GM19468 (cell line): ENCODE data around the gene LINC01488.

Experiments
- ATAC-seq: cut with Tn5 transposase; IDR thresholded peaks from one replicate; pipeline ENCODE4 v1.9.1; 2021; ENCODE audit warnings: mild to moderate bottlenecking, moderate library complexity, moderate number of reproducible peaks; ENCODE audit not compliant: unreplicated experiment; ENCODE audit errors: extremely low read depth

LINC01488 gene

DNA sequence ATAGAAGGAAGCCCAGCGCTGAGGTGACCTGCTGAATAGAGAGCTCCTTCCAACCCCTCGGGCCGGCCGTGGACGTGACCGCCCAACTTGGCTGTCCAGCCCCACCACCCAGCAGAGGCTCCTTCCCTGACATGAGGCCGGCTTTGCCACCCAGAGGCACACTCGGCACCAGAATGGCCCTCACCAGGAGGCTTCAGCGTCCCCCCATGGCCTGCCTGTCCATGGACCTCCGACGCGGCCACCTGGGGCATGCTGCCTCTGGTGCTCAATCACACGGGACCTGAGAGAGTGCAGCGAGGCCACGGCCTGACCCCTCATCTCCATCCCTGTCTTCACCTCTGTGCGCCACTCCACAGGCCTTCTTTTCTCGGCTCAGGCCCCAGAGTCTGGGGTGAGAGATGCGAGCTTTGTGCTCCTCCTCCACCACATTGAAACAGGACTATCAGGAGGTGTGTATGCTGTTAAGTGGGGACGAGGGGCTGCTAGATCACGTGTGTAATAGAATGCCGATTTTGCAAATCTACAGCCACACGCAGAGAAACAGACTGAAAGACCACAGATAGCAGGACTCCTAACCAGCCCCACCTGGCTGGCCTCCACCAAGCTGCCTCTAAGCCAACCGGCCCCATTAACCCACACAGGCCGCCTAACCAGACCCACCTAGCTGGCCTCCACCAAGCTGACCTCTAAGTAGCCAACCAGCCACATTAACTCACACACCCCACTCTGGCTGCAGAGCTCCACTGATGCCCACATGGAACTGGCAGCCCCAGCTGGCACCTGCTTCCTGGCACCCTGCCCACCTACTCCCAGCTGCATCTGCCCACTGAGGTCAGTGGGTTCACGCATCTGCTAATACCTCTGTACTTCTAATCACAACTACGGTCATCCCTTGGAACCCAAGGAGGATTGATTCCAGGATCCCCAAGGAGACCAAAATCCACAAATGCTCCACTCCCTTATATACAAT, 20.7 kb downstream of the LINC01488 start:
- ATAC-seq = no peak

DNA sequence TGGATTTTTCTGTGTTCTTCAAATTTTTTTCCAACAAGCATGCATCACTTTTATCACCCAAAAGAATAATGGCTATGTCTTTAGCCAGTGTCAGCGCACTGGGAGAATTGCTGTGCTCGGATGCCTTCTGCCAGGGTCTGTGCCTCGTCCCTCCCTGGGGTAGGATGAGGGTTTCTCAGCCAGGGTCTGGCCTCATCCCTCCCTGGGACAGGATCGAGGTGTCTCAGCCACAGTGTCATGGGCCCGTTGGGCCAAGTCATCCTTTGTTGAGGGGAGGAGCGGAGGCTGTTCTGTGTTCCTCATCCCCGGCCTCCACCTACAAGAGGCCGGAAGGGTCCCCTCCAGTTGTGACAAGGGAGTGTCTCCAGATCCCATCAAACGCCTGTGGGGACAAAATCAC, 22.7 kb downstream of the LINC01488 start:
- no peak for ATAC-seq

DNA sequence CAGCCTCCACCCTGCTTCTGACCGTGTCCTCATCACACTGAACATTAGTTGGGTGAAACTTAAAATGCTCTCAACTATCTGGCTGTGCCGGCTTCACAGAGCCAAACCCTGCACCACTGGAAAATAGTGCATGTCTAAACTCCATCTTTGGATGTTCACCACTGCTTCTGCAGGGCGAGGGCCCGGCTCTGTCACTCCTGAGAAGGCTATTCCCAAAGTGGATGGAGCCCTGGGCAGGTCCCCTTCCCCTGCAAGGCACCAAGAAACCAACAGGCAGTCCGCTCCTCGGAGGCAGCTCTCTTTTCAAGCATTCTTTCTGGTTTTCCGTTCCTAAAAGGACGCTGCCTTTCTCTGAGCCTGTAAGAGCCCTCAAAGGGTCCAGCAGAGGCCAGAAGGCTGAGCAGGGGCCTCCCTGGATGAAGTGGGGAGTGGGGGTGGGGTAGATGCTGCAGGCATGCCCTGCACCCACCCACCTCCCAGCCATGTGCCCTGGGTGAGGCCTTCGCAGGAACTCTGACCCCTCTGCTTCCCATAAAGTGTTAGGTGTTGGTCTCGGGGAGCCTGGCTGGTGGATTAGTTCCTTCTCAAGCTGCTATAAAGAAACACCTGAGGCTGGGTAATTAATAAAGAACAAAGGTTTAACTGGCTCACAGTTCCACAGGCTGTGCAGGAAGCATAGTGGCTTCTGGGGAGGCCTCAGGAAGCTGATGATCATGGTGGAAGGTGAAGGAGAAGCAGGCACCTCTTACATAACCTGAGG, 23.3 kb downstream of the LINC01488 start:
- ATAC-seq = no peak

DNA sequence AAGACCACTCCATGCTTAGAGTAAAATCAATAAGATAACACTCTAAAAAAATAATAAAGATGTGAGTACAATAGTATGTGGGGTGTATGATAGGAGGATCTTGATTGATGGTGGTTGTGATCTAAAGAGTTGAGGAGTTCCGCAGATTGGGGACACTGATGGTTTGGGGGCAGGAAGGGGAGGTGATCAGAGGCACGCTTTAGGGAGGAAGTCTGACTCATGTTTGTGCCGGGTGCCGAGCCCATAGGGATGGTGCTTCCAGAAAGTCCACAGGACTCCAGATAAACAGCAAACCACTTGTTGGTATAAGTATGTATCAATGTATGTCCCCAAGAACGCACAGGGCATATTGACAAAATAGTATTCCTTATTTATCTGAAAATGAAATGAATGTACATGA, 27.5 kb downstream of the LINC01488 start:
- no peak for ATAC-seq

DNA sequence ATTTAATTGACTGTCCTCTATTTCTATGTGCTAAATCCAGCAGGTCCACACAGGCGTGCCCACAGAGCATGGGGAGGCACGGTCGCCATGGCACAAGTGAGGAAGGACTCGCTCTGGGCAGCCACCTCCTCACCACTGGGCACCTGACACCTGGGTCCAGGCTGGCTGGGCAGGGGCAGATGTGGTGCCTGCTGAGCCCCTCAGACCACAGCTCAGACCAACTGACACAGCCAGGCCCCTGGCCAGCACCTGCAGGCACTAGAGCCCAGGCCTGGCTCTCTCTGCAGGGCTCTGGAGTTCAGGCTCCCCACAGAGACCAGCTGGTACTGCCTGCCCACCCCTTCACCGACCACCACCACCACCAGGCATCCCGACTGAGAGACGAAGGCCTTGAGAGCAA, 27.9 kb downstream of the LINC01488 start:
- ATAC-seq = no peak

- no peak for ATAC-seq
Measured at GRCh38 chr11:69509846-69510390, 28.5 kb downstream of the LINC01488 start.

DNA sequence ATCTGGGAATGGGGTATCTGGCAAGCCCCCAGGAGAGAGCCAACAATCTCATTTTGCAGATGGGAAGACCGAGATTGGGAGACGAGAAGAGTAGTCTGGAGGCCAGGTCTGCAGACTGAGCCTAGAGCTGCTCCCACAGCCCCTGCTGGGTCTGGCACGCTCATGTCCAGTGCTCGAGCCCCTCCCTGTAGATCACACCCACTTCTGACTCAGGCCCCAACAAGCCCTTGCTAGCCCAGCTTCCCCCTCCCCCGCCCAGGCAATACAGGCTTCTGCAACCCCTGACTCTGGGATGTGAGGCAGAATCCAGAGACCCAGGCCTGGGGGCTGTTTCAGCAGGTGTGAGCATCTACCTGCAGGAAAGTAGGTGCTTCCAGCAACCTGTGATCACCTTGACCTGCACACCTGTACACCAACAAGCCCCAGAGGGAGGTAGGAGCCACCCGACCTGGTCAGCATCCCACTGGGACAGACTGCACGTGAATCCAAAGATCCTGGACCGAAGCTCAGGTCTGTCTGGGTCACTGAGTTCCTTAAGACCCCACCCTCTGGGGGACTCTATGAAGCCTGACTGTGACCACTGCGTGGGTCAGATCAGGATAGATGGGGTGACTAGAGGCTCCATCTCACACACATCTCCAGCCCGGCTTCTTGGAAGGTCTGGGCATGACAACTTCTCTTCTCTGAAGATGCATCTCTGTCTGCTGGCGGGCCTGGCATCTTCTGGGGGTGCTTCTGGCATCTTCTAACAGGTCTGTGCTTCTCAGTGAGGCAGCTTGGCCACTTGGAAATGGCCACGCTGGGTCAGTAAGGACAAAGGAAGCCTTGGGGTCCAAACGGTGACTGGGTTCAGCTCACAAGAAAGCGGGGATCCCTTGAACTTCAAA, 29.3 kb downstream of the LINC01488 start:
- no peak for ATAC-seq

- no peak for ATAC-seq
Measured at GRCh38 chr11:69511358-69512055, 30.0 kb downstream of the LINC01488 start.

DNA sequence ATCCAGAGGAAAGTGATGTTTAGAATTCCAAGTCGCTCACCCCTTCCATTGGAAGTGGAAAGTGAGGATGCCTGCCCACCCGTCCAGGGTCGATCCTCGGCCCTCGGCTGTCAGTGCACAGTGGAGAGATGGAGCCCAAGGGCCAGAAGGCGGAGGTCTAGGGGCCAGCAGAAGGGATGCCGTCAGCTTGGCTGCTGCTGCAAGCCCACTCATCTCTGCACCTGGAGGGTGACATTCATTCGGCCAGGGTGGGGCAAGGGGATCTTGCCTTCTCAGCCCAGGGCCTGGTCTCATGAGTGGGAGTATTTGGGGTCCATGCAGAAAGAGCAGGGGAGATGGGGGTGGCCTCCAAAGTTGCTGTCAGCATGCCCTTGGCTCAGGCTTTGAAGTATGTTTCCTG, 30.7 kb downstream of the LINC01488 start:
- ATAC-seq = no peak

- ATAC-seq = no peak
Measured at GRCh38 chr11:69512790-69513189, 31.3 kb downstream of the LINC01488 start.

DNA sequence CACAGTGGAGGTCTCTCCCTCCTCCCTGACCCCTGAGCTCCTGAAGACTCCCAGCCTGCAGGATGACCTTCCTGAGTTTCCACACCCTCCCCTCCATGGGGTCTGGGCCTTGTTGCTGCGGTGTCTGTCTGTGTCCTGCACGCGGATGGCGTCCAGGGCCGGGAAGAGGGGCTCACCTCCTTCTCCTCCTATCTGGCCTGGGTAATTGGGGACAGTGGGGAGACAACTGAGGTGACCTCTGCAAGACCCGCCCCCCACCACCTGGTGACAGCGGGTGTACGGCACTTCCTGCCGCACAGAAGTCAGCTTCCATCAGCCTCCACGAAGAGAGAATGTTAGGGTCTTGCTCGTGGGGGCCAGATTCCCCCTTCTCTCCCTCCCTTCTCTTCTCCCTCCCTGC, 31.7 kb downstream of the LINC01488 start:
- ATAC-seq = no peak

GRCh38 chr11:69513663-69514224, 32.3 kb downstream of the LINC01488 start:
- no peak for ATAC-seq

- ATAC-seq = no peak
Measured at GRCh38 chr11:69514771-69515170, 33.3 kb downstream of the LINC01488 start.

- ATAC-seq = no peak
Measured at GRCh38 chr11:69515271-69516245, 34.1 kb downstream of the LINC01488 start.

DNA sequence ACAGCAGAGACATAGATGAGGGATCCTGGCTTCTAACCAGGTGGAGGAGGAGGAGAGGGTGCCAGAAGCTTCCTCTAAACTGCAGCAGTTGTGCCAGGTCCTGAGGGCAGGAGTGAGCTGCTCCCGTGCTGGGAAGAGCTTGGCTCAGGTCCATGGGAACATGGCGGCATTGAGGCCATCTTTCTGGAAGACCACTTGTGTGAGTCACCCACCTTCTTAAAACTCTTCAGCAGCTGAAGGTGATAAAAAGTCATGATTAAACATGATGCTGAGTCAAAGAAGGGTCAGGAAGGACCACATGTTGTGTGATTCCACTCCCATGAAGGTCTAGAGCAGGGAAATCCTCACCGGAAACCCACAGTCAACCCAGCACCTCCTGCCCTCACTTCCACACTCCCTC, 35.1 kb downstream of the LINC01488 start:
- ATAC-seq = no peak

GRCh38 chr11:69518081-69518950, 36.9 kb downstream of the LINC01488 start:
- ATAC-seq = no peak
